ENCODE results near the gene TRIM33. TPM values are rescaled to one million over a fixed set of nuclear protein-coding genes. Genes with fewer than 3 reads are reported as not detected.

Gene TRIM33
- polyA plus RNA-seq, 1 of the 3 experiments (the other 2 are of a cell fraction), result 6.3 TPM

DNA sequence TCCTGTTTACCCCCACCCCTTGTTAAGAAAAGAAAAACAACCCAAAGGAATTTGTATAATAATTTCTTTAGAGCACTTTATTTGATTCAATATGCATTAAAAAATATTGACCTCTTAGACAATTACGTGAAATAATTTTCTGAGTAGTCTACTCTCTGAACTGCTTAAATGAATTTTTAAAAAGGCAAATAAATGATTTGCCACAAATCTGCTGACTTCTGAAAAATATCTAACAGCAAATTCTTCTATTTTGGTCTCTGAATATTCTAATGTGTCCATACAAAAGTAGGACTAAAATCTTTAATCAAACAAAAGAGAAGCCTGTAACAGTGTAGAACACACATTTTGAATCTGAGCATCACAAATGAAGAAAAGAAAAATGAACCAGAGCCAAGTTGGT lies 115.1 kb downstream of the TRIM33 start:
- 98% methylated on average over 1 of the region's 1 CpG for WGBS (ENCODE audit: low lambda C conversion rate)
- DNase-seq, result no peak
- no peak for TF ChIP-seq RCOR1 (IDR thresholded peaks at IDR 0.05; ENCODE audit: low read length)
- TF ChIP-seq EZH2phosphoT487 (IDR thresholded peaks at IDR 0.05; ENCODE audit: borderline replicate concordance, low read depth), result no peak
- no peak for TF ChIP-seq USF1 (IDR thresholded peaks at IDR 0.05; ENCODE audit: borderline replicate concordance, low read depth)
- no peak for TF ChIP-seq FOXM1 (IDR thresholded peaks at IDR 0.05; ENCODE audit: low read depth)
- TF ChIP-seq PBX3 (IDR thresholded peaks at IDR 0.05), result no peak
- no peak for TF ChIP-seq ELF1 (IDR thresholded peaks at IDR 0.05)
- no peak for TF ChIP-seq FOSL2 (IDR thresholded peaks at IDR 0.05; ENCODE audit: borderline replicate concordance, low read depth)
- no peak for TF ChIP-seq REST (IDR thresholded peaks at IDR 0.05; ENCODE audit: low read depth, low read length)
- no peak for TF ChIP-seq TAF1 (IDR thresholded peaks at IDR 0.05; ENCODE audit: borderline replicate concordance, low read depth, low read length)
- TF ChIP-seq, protein P1, sequence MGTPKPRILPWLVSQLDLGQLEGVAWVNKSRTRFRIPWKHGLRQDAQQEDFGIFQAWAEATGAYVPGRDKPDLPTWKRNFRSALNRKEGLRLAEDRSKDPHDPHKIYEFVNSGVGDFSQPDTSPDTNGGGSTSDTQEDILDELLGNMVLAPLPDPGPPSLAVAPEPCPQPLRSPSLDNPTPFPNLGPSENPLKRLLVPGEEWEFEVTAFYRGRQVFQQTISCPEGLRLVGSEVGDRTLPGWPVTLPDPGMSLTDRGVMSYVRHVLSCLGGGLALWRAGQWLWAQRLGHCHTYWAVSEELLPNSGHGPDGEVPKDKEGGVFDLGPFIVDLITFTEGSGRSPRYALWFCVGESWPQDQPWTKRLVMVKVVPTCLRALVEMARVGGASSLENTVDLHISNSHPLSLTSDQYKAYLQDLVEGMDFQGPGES (IDR thresholded peaks at IDR 0.05; ENCODE audit: low read depth, low read length), result no peak
- no peak for TF ChIP-seq GATA2 (CRISPR knock-in tag; IDR thresholded peaks at IDR 0.05)
- TF ChIP-seq MAX (IDR thresholded peaks at IDR 0.05; ENCODE audit: low read depth), result no peak
- TF ChIP-seq TEAD4 (IDR thresholded peaks at IDR 0.05; ENCODE audit: borderline replicate concordance, insufficient read depth), result no peak
- no peak for TF ChIP-seq YY1 (IDR thresholded peaks at IDR 0.05; ENCODE audit: low read depth)
- CTCF ChIA-PET, result interaction anchor here (1.0 kb wide), 1 partner anchor 37 kb away, joined by 3 read pairs; no protein-coding TSS in a partner anchor
- Histone ChIP-seq H3K4me2 (no peak overlapping the region), H4K20me1 (ENCODE audit: insufficient read depth) (no peaks in the 10 kb centered on the region), H3K36me3 (replicated peaks in 1 of 2; ENCODE audit: control insufficient read depth in 1 of 2, insufficient read depth in 2 of 2, low read length in 1 of 2) (peaks cover 76% of the 10 kb centered on the region in 2 experiments), H3K9ac (no peak overlapping the region), H3K27me3 (ENCODE audit: insufficient read depth) (no peaks in the 10 kb centered on the region), H3F3A (replicated peaks; ENCODE audit: insufficient read depth) (no peaks in the 10 kb centered on the region), H3K4me3 (ENCODE audit: low read depth in 2 of 2, low read length in 1 of 2) (no peak overlapping the region), H3K9me3 (no peaks in the 10 kb centered on the region), H3K9me2 (no peaks in the 10 kb centered on the region), H2AFZ (ENCODE audit: low read depth) (no peak overlapping the region), H3K4me1 (ENCODE audit: control insufficient read depth in 1 of 2, insufficient read depth in 2 of 2, low read depth in 1 of 2, low read length in 1 of 2) (no peaks in the 10 kb centered on the region), H3K79me2 (ENCODE audit: insufficient read depth) (no peaks in the 10 kb centered on the region), H3K27ac (ENCODE audit: low read depth in 2 of 2, low read length in 1 of 2) (no peak overlapping the region)
- POLR2A ChIA-PET, result no interaction called here
